NCI-H526 (cell line): ENCODE results near the gene MED19.
"Not testable (repeated sequence)": the region's sequence is repeated elsewhere in the genome, so short reads cannot be mapped to it uniquely, and the experiment has no call there.

Experiments
- DNase-seq, 2 experiments: peaks; one replicate each; lab custom pipeline; 2025; lab: John Stamatoyannopoulos, UW

Gene MED19

GRCh38 chr11:57704932-57705331 lies 7.1 kb downstream of the MED19 start:
- DNase-seq = no peak

GRCh38 chr11:57703341-57703740 lies 8.7 kb downstream of the MED19 start:
- no peak for DNase-seq

- DNase-seq = no peak
Measured at GRCh38 chr11:57700425-57700824, 11.6 kb downstream of the MED19 start.

DNA sequence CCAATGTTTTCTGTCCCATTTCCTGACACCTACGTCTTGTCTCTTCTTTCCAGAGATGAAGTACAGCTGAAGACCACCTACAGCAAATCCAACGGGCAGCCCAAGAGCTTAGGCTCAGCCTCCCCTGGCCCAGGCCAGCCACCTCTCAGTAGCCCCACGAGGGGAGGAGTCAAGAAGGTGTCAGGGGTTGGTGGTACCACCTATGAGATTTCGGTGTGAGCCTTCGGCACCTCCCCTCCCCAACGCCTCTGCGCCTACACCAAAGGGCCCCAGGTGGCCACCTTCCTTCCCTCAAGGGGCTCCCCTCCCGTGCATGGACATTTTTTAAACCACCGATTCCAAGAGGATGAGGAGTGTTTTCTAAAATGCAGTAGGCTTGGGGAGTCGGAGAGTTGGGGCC lies 12.2 kb downstream of the MED19 start:
- DNase-seq = no peak

DNA sequence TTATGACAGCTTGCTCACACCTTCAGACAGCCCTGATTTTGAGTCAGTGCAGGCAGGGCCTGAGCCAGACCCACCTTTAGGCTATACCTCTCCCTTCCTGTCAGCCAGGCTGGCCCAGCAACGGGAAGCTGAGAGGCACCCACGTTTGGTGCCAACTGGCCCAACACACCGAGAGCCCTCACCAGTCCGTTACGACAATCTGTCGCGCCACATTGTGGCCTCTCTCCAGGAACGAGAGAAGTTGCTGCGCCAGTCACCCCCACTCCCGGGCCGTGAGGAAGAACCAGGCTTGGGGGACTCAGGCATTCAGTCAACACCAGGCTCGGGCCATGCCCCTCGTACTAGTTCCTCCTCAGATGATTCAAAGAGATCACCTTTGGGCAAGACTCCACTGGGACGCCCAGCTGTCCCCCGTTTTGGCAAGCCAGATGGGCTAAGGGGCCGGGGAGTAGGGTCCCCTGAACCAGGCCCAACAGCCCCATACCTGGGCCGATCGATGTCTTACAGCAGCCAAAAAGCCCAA lies 13.1 kb downstream of the MED19 start:
- no peak for DNase-seq

GRCh38 chr11:57690474-57690873 lies 21.5 kb downstream of the MED19 start:
- DNase-seq = not testable (repeated sequence)

GRCh38 chr11:57681168-57681567 lies 30.8 kb downstream of the MED19 start:
- DNase-seq = no peak

DNA sequence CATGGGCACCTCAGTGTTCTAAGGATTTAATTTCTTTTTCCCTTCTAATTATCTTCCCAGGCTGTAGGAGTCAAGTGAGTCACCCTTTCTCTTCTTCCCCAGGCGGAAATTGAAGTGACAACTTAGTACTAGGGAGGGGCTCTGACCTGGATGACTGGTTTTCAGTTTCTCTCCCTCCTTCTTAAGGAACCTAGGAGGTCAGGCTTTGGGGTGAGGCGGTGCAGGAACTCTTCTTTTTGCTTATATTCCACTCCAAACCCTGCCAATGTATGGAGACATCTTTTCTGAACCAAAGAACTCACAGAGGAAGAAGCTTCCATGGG lies 31.5 kb downstream of the MED19 start:
- DNase-seq = no peak

DNA sequence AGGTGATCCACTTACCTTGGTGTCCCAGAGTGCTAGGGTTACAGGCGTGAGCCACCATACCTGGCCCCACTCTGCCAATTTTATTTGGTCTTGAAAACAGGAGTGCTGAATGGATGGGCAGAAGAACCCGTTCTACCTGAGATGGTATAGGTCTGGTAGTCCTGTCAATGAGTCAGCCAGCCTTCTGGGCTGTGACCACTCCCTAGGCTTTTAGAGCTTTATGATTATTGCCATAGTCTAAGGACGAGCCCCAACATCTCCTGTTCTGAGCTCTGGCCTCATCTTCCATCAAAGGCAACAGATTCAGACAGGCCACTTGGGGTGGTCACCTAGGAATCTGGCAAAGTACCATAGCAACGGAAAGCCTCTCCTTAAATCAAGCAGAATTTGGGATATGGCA lies 32.6 kb downstream of the MED19 start:
- no peak for DNase-seq

GRCh38 chr11:57675176-57675941 lies 36.7 kb downstream of the MED19 start:
- no peak for DNase-seq

DNA sequence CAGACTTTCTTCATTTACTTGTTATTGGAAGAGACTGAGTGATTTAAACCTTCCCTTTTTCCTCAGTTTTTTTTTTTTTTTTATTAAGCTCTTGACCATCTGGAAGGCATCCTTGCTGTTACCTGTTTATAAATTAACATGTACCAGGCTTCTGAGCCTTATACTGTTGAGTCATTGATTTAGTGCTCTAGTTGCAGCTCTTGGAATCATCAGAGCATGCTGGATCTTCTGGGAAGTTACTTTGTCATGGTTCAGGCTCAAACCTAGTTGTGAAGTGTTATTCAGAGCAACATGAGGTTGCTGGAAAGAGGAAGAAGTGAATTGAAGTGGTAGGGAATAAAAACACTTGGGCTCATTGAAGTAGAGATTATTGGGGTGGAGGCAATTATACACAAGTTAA lies 37.8 kb downstream of the MED19 start:
- no peak for DNase-seq

DNA sequence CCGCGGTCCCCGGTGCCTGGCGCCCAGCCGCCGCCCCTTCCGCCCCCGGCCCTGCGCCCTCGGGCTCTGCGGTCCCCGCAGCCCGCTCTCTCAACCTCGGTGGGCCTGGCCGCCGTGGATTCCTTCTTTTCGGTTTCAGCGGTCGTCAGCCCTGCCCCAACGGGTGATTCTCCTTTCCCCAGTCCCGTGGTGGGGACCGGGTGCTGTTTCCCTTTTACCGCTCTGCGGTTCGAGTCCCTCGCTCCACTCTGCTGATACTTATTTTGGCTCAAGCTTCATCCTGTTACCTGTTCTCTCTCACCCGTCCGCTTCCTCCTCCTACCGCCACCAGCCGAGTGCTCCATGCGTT lies 43.6 kb downstream of the MED19 start:
- peak in 1 of 2 experiments; percentile 55 for DNase-seq

- peak; percentile 99 for DNase-seq
Measured at GRCh38 chr11:57667736-57668433, 44.1 kb downstream of the MED19 start, which contains the start of gene ZDHHC5. ZDHHC5 (plus strand) TSS chr11:57668114; CDS start chr11:57673091, 4,977 bp downstream.

- peak; percentile 99 for DNase-seq
Measured at GRCh38 chr11:57667117-57667735, 44.8 kb downstream of the MED19 start.

DNA sequence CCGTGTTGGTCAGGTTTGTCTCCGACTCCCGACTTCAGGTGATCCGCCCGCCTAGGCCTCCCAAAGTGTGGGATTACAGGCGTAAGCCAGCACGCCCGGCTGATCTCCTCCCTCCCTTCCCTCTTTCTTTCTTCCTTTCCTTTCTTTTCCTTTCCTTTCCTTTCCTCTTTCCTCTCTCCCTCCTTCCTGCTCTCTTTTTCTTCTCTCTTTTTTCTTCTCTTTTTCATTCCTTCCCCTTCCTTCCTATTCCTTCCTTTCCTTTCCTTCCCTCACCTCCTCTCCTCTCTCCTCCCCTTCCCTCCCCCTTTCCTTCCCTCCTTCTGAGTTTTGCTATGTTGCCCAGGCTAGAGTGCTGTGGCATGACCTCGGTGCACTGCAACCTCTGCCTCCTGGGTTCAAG lies 48.0 kb downstream of the MED19 start:
- no peak for DNase-seq

DNA sequence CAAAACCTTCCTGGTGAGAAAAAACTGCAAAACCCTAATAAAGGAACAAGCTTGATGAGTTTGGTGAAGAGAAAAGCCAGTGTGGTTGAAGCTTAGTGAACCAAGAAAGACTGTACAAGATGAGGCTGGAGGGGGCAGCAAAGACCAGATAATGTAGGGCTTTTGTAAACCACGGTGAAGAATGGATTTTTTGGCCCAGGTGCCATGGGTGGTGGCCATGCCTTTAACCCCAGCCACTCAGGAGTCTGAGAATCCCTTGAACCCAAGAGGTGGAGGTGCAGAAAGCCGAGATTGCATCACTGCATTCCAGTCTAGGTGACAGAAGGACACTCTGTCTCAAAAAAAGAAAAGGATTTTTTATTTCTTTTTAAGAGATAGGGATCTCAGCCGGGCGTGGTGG lies 49.1 kb downstream of the MED19 start:
- DNase-seq = no peak

DNA sequence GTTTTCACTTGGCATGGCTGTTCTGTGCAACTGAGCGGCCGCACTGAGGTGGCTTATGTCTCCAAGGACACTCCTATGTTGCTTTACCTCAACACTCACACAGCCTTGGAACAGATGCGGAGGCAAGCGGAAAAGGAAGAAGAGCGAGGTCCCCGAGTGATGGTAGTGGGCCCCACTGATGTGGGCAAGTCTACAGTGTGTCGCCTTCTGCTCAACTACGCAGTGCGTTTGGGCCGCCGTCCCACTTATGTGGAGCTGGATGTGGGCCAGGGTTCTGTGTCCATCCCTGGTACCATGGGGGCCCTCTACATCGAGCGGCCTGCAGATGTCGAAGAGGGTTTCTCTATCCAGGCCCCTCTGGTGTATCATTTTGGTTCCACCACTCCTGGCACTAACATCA lies 52.3 kb downstream of the MED19 start:
- DNase-seq = no peak

DNA sequence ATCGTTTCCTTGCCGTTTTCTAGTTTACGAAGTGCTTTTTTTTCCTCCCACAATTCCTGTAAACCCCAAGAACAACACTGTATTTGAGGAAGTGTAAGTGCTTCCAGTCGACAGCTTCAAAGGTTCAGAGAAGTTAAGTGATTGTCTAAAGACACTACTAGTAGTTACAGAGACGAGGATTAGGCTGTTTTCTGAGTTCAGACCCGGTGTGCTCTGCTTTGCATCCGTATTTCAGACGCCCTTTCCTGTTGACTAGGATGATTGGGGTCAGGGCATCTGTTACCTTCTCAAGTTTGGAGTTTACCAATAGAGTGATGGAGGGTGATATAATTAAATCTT lies 54.0 kb downstream of the MED19 start:
- DNase-seq = no peak

GRCh38 chr11:57657194-57658022 lies 54.6 kb downstream of the MED19 start, which contains the start of gene CLP1:
CLP1 (plus strand) TSS chr11:57657762; CDS start chr11:57659477, 1,715 bp downstream.
- DNase-seq = peak; percentile 98 to 99

DNA sequence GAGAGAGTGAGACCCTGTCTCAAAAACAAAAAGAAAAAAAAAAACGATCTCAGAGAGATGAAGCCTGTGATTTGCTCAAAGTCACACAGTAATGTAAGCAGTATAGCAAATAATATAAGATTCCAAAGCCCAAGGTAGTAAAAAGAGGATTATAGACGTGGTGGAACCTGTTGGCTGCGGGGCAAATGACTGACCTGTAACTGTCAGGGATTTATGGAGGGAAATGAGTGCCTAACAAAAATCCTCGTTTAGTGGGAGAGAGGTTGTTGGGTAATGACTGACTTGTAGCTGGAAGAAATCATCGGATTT lies 55.2 kb downstream of the MED19 start:
- DNase-seq = no peak
